GM12872 (cell line): ENCODE data around the gene ADCY10.

ENCODE experiments used
- CTCF ChIP-seq: IDR thresholded peaks from 3 replicates; pipeline ENCODE4 v1.5.1; 2011; ENCODE audit warnings: low read depth, mild to moderate bottlenecking, low read length, moderate library complexity; ENCODE audit not compliant: insufficient read depth

Gene ADCY10

GRCh38 chr1:167777269-167777650 is 136.7 kb downstream of the ADCY10 start:
- no peak for TF ChIP-seq CTCF

GRCh38 chr1:167776616-167777268 is 137.2 kb downstream of the ADCY10 start:
- no peak for TF ChIP-seq CTCF

- no peak for TF ChIP-seq CTCF
These were observed 137.8 kb downstream of the ADCY10 start for GRCh38 chr1:167776151-167776550.

GRCh38 chr1:167775178-167775577 is 138.8 kb downstream of the ADCY10 start:
- TF ChIP-seq CTCF = no peak

- no peak for TF ChIP-seq CTCF
These were observed 139.2 kb downstream of the ADCY10 start for GRCh38 chr1:167774710-167775109.

- TF ChIP-seq CTCF = no peak
These were observed 140.4 kb downstream of the ADCY10 start for GRCh38 chr1:167773516-167773915.

- no peak for TF ChIP-seq CTCF
These were observed 141.5 kb downstream of the ADCY10 start for GRCh38 chr1:167772436-167772835.
